Panc1 (cell line): ENCODE data around the gene BHLHE23. TPM values are rescaled to one million over a fixed set of nuclear protein-coding genes. Genes with fewer than 3 reads are reported as not detected.

Experiments
- ATAC-seq: fragments of 200-7000 bp; cut with Tn5 transposase; 2 replicates; pipeline ENCODE4 v1.9.1; 2020; ENCODE audit warnings: mild to moderate bottlenecking, moderate library complexity
- BruUV-seq: library from RNA; stranded (reverse); fragments of 400-500 nt; replicated peaks from 2 replicates; lab custom pipeline; 2021; lab: Mats Ljungman, UMichigan
- CTCF ChIA-PET: fragments of 300-600 bp; sonication (Branson Sonifier 250); formaldehyde crosslinking; loops from one replicate; lab custom pipeline; 2022; ENCODE audit warnings: antibody characterized with exemption; lab: Charles Lee
- POLR2A ChIA-PET: fragments of 300-600 bp; sonication (Branson Sonifier 250); formaldehyde crosslinking; loops from one replicate; lab custom pipeline; 2022; ENCODE audit warnings: antibody characterized with exemption; lab: Charles Lee
- DNase-seq: peaks from one replicate; pipeline ENCODE4 v3.0.0-alpha.2; 2010; ENCODE audit warnings: low read depth, low spot score
- H3K27ac ChIP-seq: 2 replicates; pipeline ENCODE4 v1.5.1; 2011; ENCODE audit warnings: mild to moderate bottlenecking, low read length, inconsistent platforms
- H3K27me3 ChIP-seq: fragments of 200-500 bp; sonication (Bioruptor generic); 2 replicates; pipeline ENCODE4 v1.6.0; 2014; ENCODE audit warnings: low read length, inconsistent platforms; ENCODE audit not compliant: control insufficient read depth, insufficient read depth
- H3K36me3 ChIP-seq: fragments of 200-500 bp; sonication (Bioruptor generic); 2 replicates; pipeline ENCODE4 v1.5.1; 2014; ENCODE audit warnings: inconsistent platforms, mild to moderate bottlenecking, low read length, moderate library complexity; ENCODE audit not compliant: control insufficient read depth, insufficient read depth
- H3K4me1 ChIP-seq: 2 replicates; pipeline ENCODE4 v1.5.1; 2011; ENCODE audit warnings: inconsistent platforms, mild to moderate bottlenecking, low read length, moderate library complexity; ENCODE audit not compliant: control insufficient read depth, insufficient read depth
- H3K4me3 ChIP-seq, 2 experiments: 2 replicates each; pipeline ENCODE4 v1.5.1; 2011 to 2012; ENCODE audit warnings: low read depth in 2 of 2, low read length in 2 of 2, mild to moderate bottlenecking in 2 of 2, inconsistent platforms in 1 of 2, moderate library complexity in 1 of 2
- H3K9me3 ChIP-seq: fragments of 200-500 bp; sonication (Bioruptor generic); 2 replicates; pipeline ENCODE4 v1.5.1; 2014; ENCODE audit warnings: low read depth, mild to moderate bottlenecking, inconsistent platforms, low read length, moderate library complexity; ENCODE audit not compliant: control insufficient read depth, insufficient read depth
- CTCF ChIP-seq: fragments of 450-650 bp; IDR thresholded peaks from 2 replicates; pipeline ENCODE4 v1.5.1; 2017; ENCODE audit warnings: mild to moderate bottlenecking
- POLR2AphosphoS5 ChIP-seq: IDR thresholded peaks from 2 replicates; pipeline ENCODE4 v1.6.1; 2012; ENCODE audit warnings: mild to moderate bottlenecking, low read depth, low read length, moderate library complexity
- REST ChIP-seq, 2 experiments: IDR thresholded peaks; 2 replicates each; pipeline ENCODE4 v1.6.1; 2011 to 2012; ENCODE audit warnings: low read depth in 2 of 2, control low read depth in 1 of 2, low read length in 1 of 2, mild to moderate bottlenecking in 1 of 2, moderate library complexity in 1 of 2; ENCODE audit not compliant: insufficient read depth in 1 of 2
- SIN3A ChIP-seq: IDR thresholded peaks from 2 replicates; pipeline ENCODE4 v1.6.1; 2012; ENCODE audit warnings: low read depth, mild to moderate bottlenecking, low read length, moderate library complexity, borderline replicate concordance; ENCODE audit not compliant: insufficient read depth
- TCF7L2 ChIP-seq: IDR thresholded peaks from 2 replicates; pipeline ENCODE4 v1.6.1; 2011; ENCODE audit warnings: mild to moderate bottlenecking, low read depth, low read length, inconsistent platforms
- in situ Hi-C: cut with HindIII; loops from 2 replicates; pipeline ENCODE4 v1.10.0; 2016; ENCODE audit warnings: low sequenced_read_pairs, low pct_unique_long_range_greater_than_20kb
- intact Hi-C: fragments of 100-400 bp; cut with micrococcal nuclease; formaldehyde crosslinking; loops from one replicate; pipeline ENCODE4 v1.10.0; 2022; ENCODE audit not compliant: unreplicated experiment
- total RNA-seq: library from RNA; stranded (reverse); gene quantifications from one replicate; pipeline ENCODE4 v1.2.1, GENCODE V29; 2021; ENCODE audit not compliant: unreplicated experiment

The BHLHE23 gene
- total RNA-seq, 1 experiment from 2014 or later: not detected

- no TSS peak for BruUV-seq
- Histone ChIP-seq H3K9me3 (no peaks in the 10 kb centered on the region), H3K4me1 (no peaks in the 10 kb centered on the region), H3K4me3 (no peak overlapping the region), H3K36me3 (no peaks in the 10 kb centered on the region), H3K27me3 (peaks cover 6% of the 10 kb centered on the region; the same call in 1 of the 2 replicates), H3K27ac (no peak overlapping the region)
- TF ChIP-seq POLR2AphosphoS5 (no peak), SIN3A (no peak), CTCF (no peak), REST (IDR thresholded peaks at IDR 0.05; ENCODE audit: insufficient read depth in 1 of 2, low read depth in 2 of 2, low read length in 1 of 2) (no peak), TCF7L2 (no peak)
- POLR2A ChIA-PET: no interaction called here
- intact Hi-C loops (no loop called here), in situ Hi-C loops (no loop called here)
- CTCF ChIA-PET: no interaction called here
- no peak for ATAC-seq
- no peak for DNase-seq
Observed at GRCh38 chr20:63000036-63000435, 6.7 kb downstream of the BHLHE23 start.

GRCh38 chr20:62999580-62999979 is 7.2 kb downstream of the BHLHE23 start:
- no TSS peak for BruUV-seq
- TF ChIP-seq REST (IDR thresholded peaks at IDR 0.05; ENCODE audit: insufficient read depth in 1 of 2, low read depth in 2 of 2, low read length in 1 of 2) (no peak), TCF7L2 (no peak), POLR2AphosphoS5 (no peak), SIN3A (no peak), CTCF (no peak)
- H3K36me3 ChIP-seq: no peaks in the 10 kb centered on the region
- H3K27ac ChIP-seq: no peak overlapping the region
- H3K4me3 ChIP-seq: no peak overlapping the region
- ATAC-seq (no peak), DNase-seq (no peak)
- intact Hi-C loops: no loop called here
- peaks cover 6% of the 10 kb centered on the region; the same call in 1 of the 2 replicates for H3K27me3 ChIP-seq
- ChIA-PET CTCF (no interaction called here), POLR2A (no interaction called here)
- H3K4me1 ChIP-seq: no peaks in the 10 kb centered on the region
- in situ Hi-C loops: no loop called here
- H3K9me3 ChIP-seq: no peaks in the 10 kb centered on the region
